ENCODE data around the gene AUTS2.

Gene AUTS2

GRCh38 chr7:70615066-70615606 is 1016.9 kb downstream of the AUTS2 start:
- Histone ChIP-seq H3K9me3 (ENCODE audit: severe bottlenecking) (no peaks in the 10 kb centered on the region), H3K27me3 (ENCODE audit: insufficient read depth, low read depth, severe bottlenecking) (no peaks in the 10 kb centered on the region), H3K27ac (peak overlapping the region; percentile 66), H3K4me3 (ENCODE audit: low read depth, low read length) (no peak overlapping the region), H3K36me3 (no peaks in the 10 kb centered on the region)
- TF ChIP-seq CTCF (IDR thresholded peaks at IDR 0.05; ENCODE audit: low read depth, low read length): no peak
- DNase-seq: no peak

GRCh38 chr7:70616211-70616610 is 1017.9 kb downstream of the AUTS2 start:
- Histone ChIP-seq H3K27ac (no peak overlapping the region), H3K36me3 (no peaks in the 10 kb centered on the region), H3K4me3 (ENCODE audit: low read depth, low read length) (no peak overlapping the region)

GRCh38 chr7:70616821-70617220 is 1018.5 kb downstream of the AUTS2 start:
- Histone ChIP-seq H3K27me3 (ENCODE audit: insufficient read depth, low read depth, severe bottlenecking) (no peaks in the 10 kb centered on the region), H3K27ac (no peak overlapping the region), H3K9me3 (ENCODE audit: severe bottlenecking) (no peaks in the 10 kb centered on the region), H3K4me3 (ENCODE audit: low read depth, low read length) (no peak overlapping the region), H3K36me3 (no peaks in the 10 kb centered on the region)
- no peak for DNase-seq
- TF ChIP-seq CTCF (IDR thresholded peaks at IDR 0.05; ENCODE audit: low read depth, low read length): no peak

More at GRCh38 chr7:70616211-70616610, 1017.9 kb downstream of the AUTS2 start:
- no peak for DNase-seq
- no peak for TF ChIP-seq CTCF (IDR thresholded peaks at IDR 0.05; ENCODE audit: low read depth, low read length)
- Histone ChIP-seq H3K27me3 (ENCODE audit: insufficient read depth, low read depth, severe bottlenecking) (no peaks in the 10 kb centered on the region), H3K9me3 (ENCODE audit: severe bottlenecking) (no peaks in the 10 kb centered on the region)

- no peaks in the 10 kb centered on the region for H3K36me3 ChIP-seq
- peak overlapping the region; percentile 38 for H3K27ac ChIP-seq
- no peak for DNase-seq
- no peak overlapping the region for H3K4me3 ChIP-seq (ENCODE audit: low read depth, low read length)
- H3K9me3 ChIP-seq (ENCODE audit: severe bottlenecking): no peaks in the 10 kb centered on the region
- H3K27me3 ChIP-seq (ENCODE audit: insufficient read depth, low read depth, severe bottlenecking): no peaks in the 10 kb centered on the region
- no peak for TF ChIP-seq CTCF (IDR thresholded peaks at IDR 0.05; ENCODE audit: low read depth, low read length)
Observed at GRCh38 chr7:70618020-70618551, 1019.8 kb downstream of the AUTS2 start.

GRCh38 chr7:70619130-70619529 is 1020.9 kb downstream of the AUTS2 start:
- Histone ChIP-seq H3K4me3 (ENCODE audit: low read depth, low read length) (peak overlapping the region; percentile 12), H3K9me3 (ENCODE audit: severe bottlenecking) (no peaks in the 10 kb centered on the region), H3K27me3 (ENCODE audit: insufficient read depth, low read depth, severe bottlenecking) (no peaks in the 10 kb centered on the region), H3K27ac (peak overlapping the region; percentile 38), H3K36me3 (no peaks in the 10 kb centered on the region)
- TF ChIP-seq CTCF (IDR thresholded peaks at IDR 0.05; ENCODE audit: low read depth, low read length): no peak
- peak; percentile 24 for DNase-seq

- H3K27me3 ChIP-seq (ENCODE audit: insufficient read depth, low read depth, severe bottlenecking): no peaks in the 10 kb centered on the region
- no peak overlapping the region for H3K27ac ChIP-seq
- H3K4me3 ChIP-seq (ENCODE audit: low read depth, low read length): no peak overlapping the region
- no peaks in the 10 kb centered on the region for H3K9me3 ChIP-seq (ENCODE audit: severe bottlenecking)
- no peaks in the 10 kb centered on the region for H3K36me3 ChIP-seq
- TF ChIP-seq CTCF (IDR thresholded peaks at IDR 0.05; ENCODE audit: low read depth, low read length): no peak
- DNase-seq: no peak
Observed at GRCh38 chr7:70619659-70620058, 1021.4 kb downstream of the AUTS2 start.
